Caco-2 (cell line): ENCODE results near the gene SH2D4B. TPM values are rescaled to one million over a fixed set of nuclear protein-coding genes. Genes with fewer than 3 reads are reported as not detected.

Experiments used
- BruUV-seq: library from RNA; stranded (reverse); fragments of 400-500 nt; replicated peaks from 2 replicates; lab custom pipeline; 2021; lab: Mats Ljungman, UMichigan
- CTCF ChIA-PET: fragments of 300-600 bp; sonication (Branson Sonifier 250); formaldehyde crosslinking; loops from one replicate; lab custom pipeline; 2022; ENCODE audit warnings: antibody characterized with exemption; lab: Charles Lee
- POLR2A ChIA-PET: fragments of 300-600 bp; sonication (Branson Sonifier 250); formaldehyde crosslinking; loops from one replicate; lab custom pipeline; 2022; ENCODE audit warnings: antibody characterized with exemption; lab: Charles Lee
- DNase-seq, 2 experiments: peaks; one replicate each; pipeline versions ENCODE4 v3.0.0 to v3.0.0-alpha.2; 2020 to 2022
- H3K27me3 ChIP-seq: replicated peaks from 2 replicates; pipeline ENCODE4 v1.6.0; 2011; ENCODE audit warnings: low read length; ENCODE audit not compliant: control insufficient read depth, insufficient read depth
- H3K36me3 ChIP-seq: 2 replicates; pipeline ENCODE4 v1.5.1; 2011; ENCODE audit warnings: low read length; ENCODE audit not compliant: control insufficient read depth, insufficient read depth
- H3K4me1 ChIP-seq: fragments of 250-450 bp; sonication (Bioruptor Pico); 2 replicates; pipeline ENCODE4 v1.5.1; 2020; ENCODE audit warnings: mild to moderate bottlenecking
- H3K4me3 ChIP-seq: 2 replicates; pipeline ENCODE4 v1.5.1; 2011; ENCODE audit warnings: low read depth, mild to moderate bottlenecking, control low read depth, low read length
- H3K9me3 ChIP-seq: fragments of 250-450 bp; sonication (Bioruptor Pico); 2 replicates; pipeline ENCODE4 v1.5.1; 2020; ENCODE audit warnings: mild to moderate bottlenecking, moderate library complexity
- H3K27ac Mint-ChIP-seq: one replicate; pipeline ENCODE4 v1.8.0; 2022; ENCODE audit warnings: mixed read lengths; ENCODE audit not compliant: unreplicated experiment
- H3K27me3 Mint-ChIP-seq: one replicate; pipeline ENCODE4 v1.8.0; 2022; ENCODE audit warnings: mixed read lengths; ENCODE audit not compliant: insufficient read depth, unreplicated experiment
- H3K36me3 Mint-ChIP-seq: one replicate; pipeline ENCODE4 v1.8.0; 2022; ENCODE audit warnings: mild to moderate bottlenecking, mixed read lengths; ENCODE audit not compliant: insufficient read depth, unreplicated experiment
- H3K4me1 Mint-ChIP-seq: one replicate; pipeline ENCODE4 v1.8.0; 2022; ENCODE audit warnings: low read depth, mixed read lengths; ENCODE audit not compliant: unreplicated experiment
- H3K4me3 Mint-ChIP-seq: one replicate; pipeline ENCODE4 v1.8.0; 2022; ENCODE audit warnings: mild to moderate bottlenecking, moderate library complexity, mixed read lengths; ENCODE audit not compliant: unreplicated experiment
- H3K9me3 Mint-ChIP-seq: one replicate; pipeline ENCODE4 v1.8.0; 2022; ENCODE audit warnings: mixed read lengths; ENCODE audit not compliant: unreplicated experiment
- intact Hi-C: fragments of 100-400 bp; cut with micrococcal nuclease; formaldehyde crosslinking; loops from one replicate; pipeline ENCODE4 v1.10.0; 2022; ENCODE audit not compliant: unreplicated experiment
- total RNA-seq: library from RNA; stranded (reverse); gene quantifications from 2 replicates; pipeline ENCODE4 v1.2.3, GENCODE V29; 2022
- TF ChIP-seq, protein P1 (sequence below), 2 experiments: fragments of 200-600 bp in 1 of 2; IDR thresholded peaks; 1 replicate in 1 of 2; 2 replicates in 1 of 2; pipeline versions ENCODE4 v1.5.1 to v1.8.0; 2011 to 2022; ENCODE audit warnings: antibody characterized with exemption in 1 of 2, control low read depth in 1 of 2, inconsistent platforms in 1 of 2, low read depth in 1 of 2, low read length in 1 of 2, mild to moderate bottlenecking in 1 of 2, moderate library complexity in 1 of 2; ENCODE audit not compliant: insufficient read depth in 1 of 2, severe bottlenecking in 1 of 2, unreplicated experiment in 1 of 2

The SH2D4B gene
- total RNA-seq, 1 experiment from 2014 or later, result 0.23 TPM

GRCh38 chr10:80515511-80515910 is 22.2 kb upstream of the SH2D4B start:
- no TSS peak for BruUV-seq
- Mint-ChIP-seq H3K27me3 (no peaks in the 10 kb centered on the region), H3K27ac (no peak overlapping the region), H3K4me3 (no peak overlapping the region), H3K36me3 (peaks cover 100% of the 10 kb centered on the region), H3K4me1 (peaks cover 2% of the 10 kb centered on the region), H3K9me3 (no peaks in the 10 kb centered on the region)
- ChIA-PET CTCF (no interaction called here), POLR2A (no interaction called here)
- no peaks in the 10 kb centered on the region for H3K27me3 ChIP-seq
- DNase-seq, result no peak
- intact Hi-C loops, result no loop called here
- H3K36me3 ChIP-seq, result peaks cover 19% of the 10 kb centered on the region
- no peak overlapping the region for H3K4me3 ChIP-seq
- TF ChIP-seq, protein P1, sequence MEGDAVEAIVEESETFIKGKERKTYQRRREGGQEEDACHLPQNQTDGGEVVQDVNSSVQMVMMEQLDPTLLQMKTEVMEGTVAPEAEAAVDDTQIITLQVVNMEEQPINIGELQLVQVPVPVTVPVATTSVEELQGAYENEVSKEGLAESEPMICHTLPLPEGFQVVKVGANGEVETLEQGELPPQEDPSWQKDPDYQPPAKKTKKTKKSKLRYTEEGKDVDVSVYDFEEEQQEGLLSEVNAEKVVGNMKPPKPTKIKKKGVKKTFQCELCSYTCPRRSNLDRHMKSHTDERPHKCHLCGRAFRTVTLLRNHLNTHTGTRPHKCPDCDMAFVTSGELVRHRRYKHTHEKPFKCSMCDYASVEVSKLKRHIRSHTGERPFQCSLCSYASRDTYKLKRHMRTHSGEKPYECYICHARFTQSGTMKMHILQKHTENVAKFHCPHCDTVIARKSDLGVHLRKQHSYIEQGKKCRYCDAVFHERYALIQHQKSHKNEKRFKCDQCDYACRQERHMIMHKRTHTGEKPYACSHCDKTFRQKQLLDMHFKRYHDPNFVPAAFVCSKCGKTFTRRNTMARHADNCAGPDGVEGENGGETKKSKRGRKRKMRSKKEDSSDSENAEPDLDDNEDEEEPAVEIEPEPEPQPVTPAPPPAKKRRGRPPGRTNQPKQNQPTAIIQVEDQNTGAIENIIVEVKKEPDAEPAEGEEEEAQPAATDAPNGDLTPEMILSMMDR (IDR thresholded peaks at IDR 0.05; ENCODE audit: insufficient read depth in 1 of 2, low read depth in 1 of 2, low read length in 1 of 2, severe bottlenecking in 1 of 2, unreplicated experiment in 1 of 2), result no peak
- no peaks in the 10 kb centered on the region for H3K9me3 ChIP-seq
- H3K4me1 ChIP-seq, result peaks cover 7% of the 10 kb centered on the region; the same call in 1 of the 2 replicates

- TF ChIP-seq, protein P1 (IDR thresholded peaks at IDR 0.05; ENCODE audit: insufficient read depth in 1 of 2, low read depth in 1 of 2, low read length in 1 of 2, severe bottlenecking in 1 of 2, unreplicated experiment in 1 of 2), result no peak
- Mint-ChIP-seq H3K4me3 (no peak overlapping the region), H3K27me3 (no peaks in the 10 kb centered on the region), H3K27ac (no peak overlapping the region), H3K9me3 (no peaks in the 10 kb centered on the region), H3K36me3 (peaks cover 100% of the 10 kb centered on the region), H3K4me1 (peaks cover 6% of the 10 kb centered on the region)
- no peaks in the 10 kb centered on the region for H3K9me3 ChIP-seq
- no TSS peak for BruUV-seq
- H3K4me3 ChIP-seq, result no peak overlapping the region
- no peaks in the 10 kb centered on the region for H3K27me3 ChIP-seq
- POLR2A ChIA-PET, result no interaction called here
- peaks cover 19% of the 10 kb centered on the region for H3K36me3 ChIP-seq
- H3K4me1 ChIP-seq, result peaks cover 5% of the 10 kb centered on the region; the same call in 1 of the 2 replicates
- CTCF ChIA-PET, result no interaction called here
- no peak for DNase-seq
- intact Hi-C loops, result no loop called here
Observed at GRCh38 chr10:80515941-80516340, 21.8 kb upstream of the SH2D4B start.

GRCh38 chr10:80516506-80517075 is 21.1 kb upstream of the SH2D4B start:
- Mint-ChIP-seq H3K4me3 (no peak overlapping the region), H3K27ac (no peak overlapping the region), H3K36me3 (peaks cover 100% of the 10 kb centered on the region), H3K27me3 (no peaks in the 10 kb centered on the region), H3K4me1 (peaks cover 6% of the 10 kb centered on the region), H3K9me3 (no peaks in the 10 kb centered on the region)
- TF ChIP-seq, protein P1 (IDR thresholded peaks at IDR 0.05; ENCODE audit: insufficient read depth in 1 of 2, low read depth in 1 of 2, low read length in 1 of 2, severe bottlenecking in 1 of 2, unreplicated experiment in 1 of 2), result no peak
- no TSS peak for BruUV-seq
- Histone ChIP-seq H3K4me1 (no peaks in the 10 kb centered on the region), H3K27me3 (no peaks in the 10 kb centered on the region), H3K36me3 (peaks cover 19% of the 10 kb centered on the region), H3K4me3 (no peak overlapping the region), H3K9me3 (no peaks in the 10 kb centered on the region)
- intact Hi-C loops, result no loop called here
- CTCF ChIA-PET, result no interaction called here
- POLR2A ChIA-PET, result no interaction called here
- no peak for DNase-seq
